Activated CD8-positive, alpha-beta memory T cell treated with anti-CD3 and anti-CD28 coated beads for 36 hours (primary cell): ENCODE measurements around the gene LARP6. TPM values are rescaled to one million over a fixed set of nuclear protein-coding genes. Genes with fewer than 3 reads are reported as not detected.

Source experiments
- total RNA-seq, 2 experiments: library from RNA; stranded (reverse); gene quantifications; one replicate each; pipeline ENCODE4 v1.2.3, GENCODE V29; 2021

LARP6 gene
- total RNA-seq, 2 experiments from 2014 or later = 0.15 TPM; not detected in 1

Other genes with a start within 250 kb of the LARP6 start
- 1 to 10 TPM; 1.1 to 2.1 TPM for gene UACA, start 90.6 kb downstream of the LARP6 start, total RNA-seq
- under 1 TPM; 0.27 to 0.36 TPM for gene THAP10, start 38.3 kb upstream of the LARP6 start, total RNA-seq
- under 1 TPM; 0.65 to 0.82 TPM for gene LRRC49, start 38.7 kb upstream of the LARP6 start, total RNA-seq